H1 (cell line): ENCODE results near the gene DEFB108B. TPM values are rescaled to one million over a fixed set of nuclear protein-coding genes. Genes with fewer than 3 reads are reported as not detected.
"Not testable (repeated sequence)": the region's sequence is repeated elsewhere in the genome, so short reads cannot be mapped to it uniquely, and the experiment has no call there.

Source experiments
- CTCF ChIA-PET: fragments of 300-600 bp; sonication (Branson Sonifier 250); formaldehyde crosslinking; loops from one replicate; lab custom pipeline; 2021; ENCODE audit not compliant: partially characterized antibody; lab: Charles Lee
- POLR2A ChIA-PET: fragments of 300-600 bp; sonication (Branson Sonifier 250); formaldehyde crosslinking; loops from one replicate; lab custom pipeline; 2021; ENCODE audit warnings: inconsistent platforms; ENCODE audit not compliant: partially characterized antibody; lab: Charles Lee
- DNase-seq, 2 experiments: peaks; one replicate each; pipeline versions ENCODE4 v3.0.0 to v3.0.0-alpha.2; 2010 to 2022; ENCODE audit warnings: low spot score in 2 of 2, low read depth in 1 of 2, mixed read lengths in 1 of 2
- FAIRE-seq: peaks from 2 replicates; lab custom pipeline; 2011; peaks lifted over from hg19 to GRCh38; lab: Jason Lieb, UNC
- H2AFZ ChIP-seq: 2 replicates; pipeline ENCODE4 v1.8.1; 2012; ENCODE audit warnings: low read length, inconsistent platforms
- H2AK5ac ChIP-seq: 2 replicates; pipeline ENCODE4 v1.6.1; 2013; ENCODE audit warnings: low read depth, low read length
- H2BK120ac ChIP-seq: replicated peaks from 2 replicates; pipeline ENCODE3; 2013; ENCODE audit warnings: low read depth, low read length, inconsistent platforms
- H2BK12ac ChIP-seq: 2 replicates; pipeline ENCODE4 v1.6.1; 2013; ENCODE audit warnings: low read depth, low read length
- H2BK15ac ChIP-seq: 2 replicates; pipeline ENCODE4 v1.6.1; 2013; ENCODE audit warnings: low read length
- H2BK20ac ChIP-seq: 2 replicates; pipeline ENCODE4 v1.6.1; 2013; ENCODE audit warnings: low read length
- H2BK5ac ChIP-seq: 2 replicates; pipeline ENCODE4 v1.6.1; 2013; ENCODE audit warnings: low read depth, low read length
- H3K14ac ChIP-seq: 2 replicates; pipeline ENCODE4 v1.6.1; 2013; ENCODE audit warnings: inconsistent platforms; ENCODE audit not compliant: insufficient read length
- H3K18ac ChIP-seq: 2 replicates; pipeline ENCODE4 v1.6.1; 2013; ENCODE audit warnings: low read length; ENCODE audit errors: extremely low read depth
- H3K23ac ChIP-seq: 2 replicates; pipeline ENCODE4 v1.6.1; 2013; ENCODE audit warnings: inconsistent platforms; ENCODE audit not compliant: insufficient read length
- H3K23me2 ChIP-seq: 2 replicates; pipeline ENCODE4 v1.6.1; 2013; ENCODE audit warnings: low read depth, low read length
- H3K27ac ChIP-seq: 2 replicates; pipeline ENCODE4 v1.6.1; 2011; ENCODE audit warnings: low read depth, low read length, inconsistent platforms
- H3K27me3 ChIP-seq, 4 experiments: replicated peaks in 1 of 4; 1 replicate in 1 of 4; 2 replicates in 3 of 4; pipeline versions ENCODE4 v1.6.1 to v1.8.1; 2011 to 2013; ENCODE audit warnings: low read length in 3 of 4, mild to moderate bottlenecking in 3 of 4, inconsistent platforms in 2 of 4, mixed read lengths in 2 of 4, moderate library complexity in 1 of 4; ENCODE audit not compliant: control insufficient read depth in 3 of 4, insufficient read depth in 3 of 4; ENCODE audit errors: extremely low read depth in 1 of 4
- H3K36me3 ChIP-seq, 4 experiments: 2 replicates each; pipeline versions ENCODE4 v1.6.1 to v1.8.1; 2011 to 2013; ENCODE audit warnings: mild to moderate bottlenecking in 4 of 4, low read length in 3 of 4, moderate library complexity in 2 of 4, control low read depth in 1 of 4, inconsistent platforms in 1 of 4; ENCODE audit not compliant: insufficient read depth in 4 of 4, control insufficient read depth in 2 of 4
- H3K4ac ChIP-seq: replicated peaks from 2 replicates; pipeline ENCODE3; 2013; ENCODE audit warnings: low read length, low read depth, mixed read lengths, inconsistent platforms; ENCODE audit not compliant: insufficient read length
- H3K4me1 ChIP-seq, 4 experiments: replicated peaks in 1 of 4; 1 replicate in 1 of 4; 2 replicates in 3 of 4; pipeline versions ENCODE4 v1.6.1 to v1.8.1; 2011 to 2013; ENCODE audit warnings: low read length in 3 of 4, inconsistent platforms in 2 of 4, mixed read lengths in 1 of 4; ENCODE audit not compliant: insufficient read depth in 4 of 4, control insufficient read depth in 3 of 4
- H3K4me2 ChIP-seq, 2 experiments: 2 replicates each; pipeline versions ENCODE4 v1.6.1 to v1.8.1; 2011 to 2013; ENCODE audit warnings: low read depth in 2 of 2, low read length in 2 of 2, control low read depth in 1 of 2, inconsistent platforms in 1 of 2, mild to moderate bottlenecking in 1 of 2; ENCODE audit not compliant: insufficient read depth in 1 of 2
- H3K4me3 ChIP-seq, 4 experiments: fragments of 200-600, 300-600 bp in 1 of 4; sonication (generic), shearing (Covaris generic), sonication (Bioruptor Twin) in 1 of 4; 2 replicates each; pipeline versions ENCODE4 v1.5.1 to v1.8.1; 2011 to 2016; ENCODE audit warnings: low read length in 4 of 4, low read depth in 3 of 4, control low read depth in 2 of 4, inconsistent platforms in 2 of 4, mild to moderate bottlenecking in 2 of 4, mixed read lengths in 1 of 4, moderate library complexity in 1 of 4; ENCODE audit not compliant: insufficient read depth in 2 of 4; ENCODE audit errors: extremely low read depth in 1 of 4
- H3K56ac ChIP-seq: replicated peaks from 2 replicates; pipeline ENCODE3; 2013; ENCODE audit warnings: low read depth, mild to moderate bottlenecking, mixed read lengths, low read length, inconsistent platforms; ENCODE audit not compliant: insufficient read length
- H3K79me1 ChIP-seq: 2 replicates; pipeline ENCODE4 v1.6.1; 2013; ENCODE audit warnings: low read depth, low read length, control low read depth
- H3K79me2 ChIP-seq, 2 experiments: 2 replicates each; pipeline versions ENCODE4 v1.6.1 to v1.8.1; 2012 to 2013; ENCODE audit warnings: low read length in 2 of 2, mild to moderate bottlenecking in 2 of 2, inconsistent platforms in 1 of 2; ENCODE audit not compliant: insufficient read depth in 2 of 2, control insufficient read depth in 1 of 2
- H3K9ac ChIP-seq, 4 experiments: replicated peaks in 1 of 4; 1 replicate in 1 of 4; 2 replicates in 3 of 4; pipeline versions ENCODE4 v1.6.1 to v1.8.1; 2011 to 2013; ENCODE audit warnings: low read depth in 3 of 4, low read length in 3 of 4, control low read depth in 2 of 4, mild to moderate bottlenecking in 2 of 4, moderate library complexity in 2 of 4, inconsistent platforms in 1 of 4; ENCODE audit errors: extremely low read depth in 1 of 4
- H3K9me3 ChIP-seq, 2 experiments: 2 replicates each; pipeline versions ENCODE4 v1.6.1 to v1.8.1; 2012 to 2013; ENCODE audit warnings: mild to moderate bottlenecking in 2 of 2, moderate library complexity in 2 of 2, control low read depth in 1 of 2, inconsistent platforms in 1 of 2, low read depth in 1 of 2, low read length in 1 of 2, mixed read lengths in 1 of 2; ENCODE audit not compliant: insufficient read depth in 2 of 2
- H4K20me1 ChIP-seq, 2 experiments: replicated peaks in 1 of 2; 2 replicates each; pipeline versions ENCODE3 to v1.8.1; 2011 to 2013; ENCODE audit warnings: inconsistent platforms in 2 of 2, low read length in 2 of 2, mild to moderate bottlenecking in 1 of 2; ENCODE audit not compliant: insufficient read depth in 2 of 2, control insufficient read depth in 1 of 2
- H4K5ac ChIP-seq: 2 replicates; pipeline ENCODE4 v1.6.1; 2013; ENCODE audit warnings: low read length, low read depth, mixed read lengths, inconsistent platforms; ENCODE audit not compliant: insufficient read length
- H4K8ac ChIP-seq: 2 replicates; pipeline ENCODE4 v1.8.0; 2013; ENCODE audit warnings: mild to moderate bottlenecking, moderate library complexity, low read length, inconsistent platforms; ENCODE audit not compliant: insufficient read depth; ENCODE audit errors: extremely low read depth
- H4K91ac ChIP-seq: replicated peaks from 2 replicates; pipeline ENCODE3; 2013; ENCODE audit warnings: low read length, mixed read lengths, inconsistent platforms; ENCODE audit not compliant: insufficient read length
- ASH2L ChIP-seq: fragments of 200-600, 300-600 bp; sonication (generic); IDR thresholded peaks from one replicate; pipeline ENCODE4 v1.7.1; 2017; ENCODE audit warnings: low read length
- KDM4A ChIP-seq: IDR thresholded peaks from one replicate; pipeline ENCODE4 v1.7.1; 2012; ENCODE audit warnings: low read depth, mild to moderate bottlenecking, moderate library complexity, low read length, inconsistent platforms; ENCODE audit not compliant: severe bottlenecking
- PHF8 ChIP-seq: fragments of 200-600 bp; sonication (generic); conservative IDR thresholded peaks from 2 replicates; pipeline ENCODE4 v1.7.1; 2012; ENCODE audit warnings: low read depth, mild to moderate bottlenecking, inconsistent platforms, low read length, moderate library complexity
- whole genome bisulfite sequencing, 2 experiments: shearing (Covaris generic) in 1 of 2; methylation state at CpG; one replicate each; pipeline versions ENCODE4 v1.1.6 to v1.1.7; 2013 to 2015; ENCODE audit warnings: low lambda C conversion rate in 2 of 2, mixed read lengths in 2 of 2, inconsistent platforms in 1 of 2, low coverage in 1 of 2, missing lambda C conversion rate in 1 of 2; ENCODE audit not compliant: insufficient replicate concordance in 2 of 2, insufficient coverage in 1 of 2, insufficient read length in 1 of 2; ENCODE audit errors: extremely low coverage in 1 of 2, missing lambda C conversion rate in 1 of 2; 5-methylcytosine and 5-hydroxymethylcytosine counted together
- polyA plus RNA-seq, 7 experiments: library from polyadenylated mRNA; depleted of rRNA in 3 of 7; stranded (reverse) in 5 of 7; unstranded in 2 of 7; fragments of >200 nt in 5 of 7; fragments of 200-250 nt in 2 of 7; gene quantifications; 1 replicate in 5 of 7; 2 replicates in 1 of 7; 4 replicates in 1 of 7; pipeline versions ENCODE4 v1.2.1 to v1.2.3, GENCODE V29; 2011 to 2013; ENCODE audit warnings: missing spikeins in 2 of 7, mixed read lengths in 2 of 7
- total RNA-seq: library from RNA; stranded (reverse); fragmentation: NEBNext Ultra II Directional; extraction: Animal tissue kit (Norgen Biotek cat#: 25700); gene quantifications from 2 replicates; pipeline ENCODE4 v1.2.1, GENCODE V29; 2021

The DEFB108B gene
- total and polyA plus RNA-seq, 2 of the 8 experiments (the other 6 are each of a cell fraction or from before 2014, with no cell fraction given) = not detected

GRCh38 chr11:71787824-71788454, 45.1 kb upstream of the DEFB108B start:
- H3K4ac ChIP-seq, H3K79me1 ChIP-seq, H3K9me3 ChIP-seq, H2BK120ac ChIP-seq, H4K20me1 ChIP-seq, H3K36me3 ChIP-seq, FAIRE-seq, H3K27me3 ChIP-seq, H2AFZ ChIP-seq, H2BK15ac ChIP-seq, H2BK12ac ChIP-seq, H3K23me2 ChIP-seq, H3K23ac ChIP-seq, H2BK20ac ChIP-seq, H3K14ac ChIP-seq, DNase-seq, POLR2A ChIA-PET, H4K91ac ChIP-seq, H3K4me1 ChIP-seq, H3K79me2 ChIP-seq, H3K56ac ChIP-seq: not testable (repeated sequence)
- H2AK5ac ChIP-seq = 0 out of 2 replicates have a peak overlapping the region, but pooled peaks have one; percentile 39
- TF ChIP-seq PHF8 = 0 out of 2 replicates have a peak, but pooled peaks have one; percentile 5
- peak; percentile 39 for TF ChIP-seq ASH2L
- peak; percentile 23 for TF ChIP-seq KDM4A
- peak overlapping the region; percentile 67 to 88 (median 74) for H3K9ac ChIP-seq
- H4K8ac ChIP-seq = peak overlapping the region; percentile 86; the same call in 1 of the 2 replicates
- H3K27ac ChIP-seq = peak overlapping the region; percentile 54; the same call in 1 of the 2 replicates
- H4K5ac ChIP-seq = peak overlapping the region; percentile 46
- peak overlapping the region; percentile 68 to 90 for H3K4me2 ChIP-seq
- CTCF ChIA-PET = interaction anchor here (0.6 to 1.3 kb wide), 2 partner anchors 13 to 238 kb away, joined by 3 read pairs; no protein-coding TSS in a partner anchor
- H3K18ac ChIP-seq = peak overlapping the region; percentile 32; the same call in 1 of the 2 replicates
- 3% methylated on average over 17 of the region's 19 CpGs; no CpG with 5 or more reads in 1 of the 2 experiments for WGBS, 2 experiments
- H2BK5ac ChIP-seq = peak overlapping the region; percentile 60; the same call in 1 of the 2 replicates
- peak overlapping the region; percentile 66 to 74 (median 68) for H3K4me3 ChIP-seq
